Stomach smooth muscle (tissue), 2 donors: Measurements from ENCODE around the gene PRKCH.

Experiments used
- H3K27ac ChIP-seq: one replicate; pipeline ENCODE4 v1.7.0; 2013; ENCODE audit warnings: mild to moderate bottlenecking, low read length, inconsistent platforms
- H3K27me3 ChIP-seq, 2 donors: one replicate each; pipeline ENCODE4 v1.7.0; 2013; ENCODE audit warnings: low read length in 2 of 2; ENCODE audit not compliant: insufficient read depth in 2 of 2, control insufficient read depth in 1 of 2
- H3K36me3 ChIP-seq, 2 donors: one replicate each; pipeline ENCODE4 v1.7.0; 2013; ENCODE audit warnings: low read length in 2 of 2; ENCODE audit not compliant: control insufficient read depth in 2 of 2, insufficient read depth in 2 of 2
- H3K4me1 ChIP-seq: one replicate; pipeline ENCODE4 v1.7.0; 2013; ENCODE audit warnings: low read length; ENCODE audit not compliant: control insufficient read depth, insufficient read depth
- H3K4me3 ChIP-seq, 2 donors: one replicate each; pipeline ENCODE4 v1.7.0; 2013; ENCODE audit warnings: low read length in 2 of 2
- H3K9ac ChIP-seq, 2 donors: one replicate each; pipeline ENCODE4 v1.7.0; 2013; ENCODE audit warnings: low read length in 2 of 2, mild to moderate bottlenecking in 1 of 2
- H3K9me3 ChIP-seq, 2 donors: one replicate each; pipeline ENCODE4 v1.7.0; 2013; ENCODE audit warnings: low read length in 2 of 2; ENCODE audit not compliant: control insufficient read depth in 2 of 2
- donor health status: healthy.
- donor health status: Pancreatic carcinoma.

The PRKCH gene

DNA sequence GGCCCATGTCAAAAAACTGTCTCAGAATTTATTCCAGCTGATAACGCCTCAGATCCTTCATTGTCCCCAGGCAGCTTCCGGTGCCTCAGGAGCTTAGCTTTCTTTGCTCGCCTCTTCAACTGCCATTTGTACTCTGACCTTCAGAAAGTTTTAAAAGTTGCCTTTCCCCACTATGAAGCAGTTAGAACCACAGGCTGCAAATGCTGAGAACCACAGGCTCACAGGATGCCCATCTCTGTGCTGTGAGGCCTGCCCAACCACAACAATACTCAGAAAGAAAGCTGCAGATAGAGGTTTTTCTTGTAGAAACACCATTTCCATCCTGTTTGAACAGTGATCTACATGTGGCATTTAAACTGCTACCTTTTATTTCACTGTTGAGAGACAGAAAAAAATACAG, 131.1 kb downstream of the PRKCH start:
- no peak overlapping the region for H3K9ac ChIP-seq
- H3K27me3 ChIP-seq, result peaks cover 0 to 2% of the 10 kb centered on the region in 2 donors
- no peaks in the 10 kb centered on the region for H3K36me3 ChIP-seq
- no peaks in the 10 kb centered on the region for H3K9me3 ChIP-seq
- no peaks in the 10 kb centered on the region for H3K4me1 ChIP-seq
- H3K27ac ChIP-seq, result no peak overlapping the region
- H3K4me3 ChIP-seq, result no peak overlapping the region

- Histone ChIP-seq H3K9me3 (no peaks in the 10 kb centered on the region), H3K36me3 (no peaks in the 10 kb centered on the region), H3K4me1 (no peaks in the 10 kb centered on the region), H3K27me3 (peaks cover 0 to 2% of the 10 kb centered on the region in 2 donors), H3K4me3 (no peak overlapping the region), H3K9ac (no peak overlapping the region), H3K27ac (no peak overlapping the region)
Measured at GRCh38 chr14:61453103-61453767, 131.9 kb downstream of the PRKCH start.

DNA sequence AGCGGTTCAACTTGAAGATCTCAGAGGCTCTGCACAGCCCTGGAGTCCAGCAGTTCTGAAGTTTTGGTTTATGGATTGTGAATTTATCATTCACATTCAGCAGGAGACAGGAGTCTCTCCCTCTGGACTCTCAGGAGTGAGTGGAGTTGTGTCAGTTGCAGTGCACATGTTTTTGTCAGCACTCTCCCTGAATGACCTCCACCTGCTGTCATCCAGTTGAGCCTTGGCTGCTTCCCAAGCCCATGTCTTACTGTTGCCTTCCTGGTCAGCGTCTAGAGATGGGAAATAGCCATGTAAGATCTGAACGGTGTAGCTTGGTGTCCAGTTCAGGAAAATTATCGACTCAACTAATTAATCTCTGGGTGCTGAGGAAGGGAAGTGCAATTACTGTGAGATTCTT, 133.2 kb downstream of the PRKCH start:
- H3K27ac ChIP-seq, result no peak overlapping the region
- H3K9me3 ChIP-seq, result no peaks in the 10 kb centered on the region
- H3K9ac ChIP-seq, result no peak overlapping the region
- H3K4me1 ChIP-seq, result no peaks in the 10 kb centered on the region
- H3K36me3 ChIP-seq, result no peaks in the 10 kb centered on the region
- H3K27me3 ChIP-seq, result peaks cover 0 to 2% of the 10 kb centered on the region in 2 donors
- no peak overlapping the region for H3K4me3 ChIP-seq

DNA sequence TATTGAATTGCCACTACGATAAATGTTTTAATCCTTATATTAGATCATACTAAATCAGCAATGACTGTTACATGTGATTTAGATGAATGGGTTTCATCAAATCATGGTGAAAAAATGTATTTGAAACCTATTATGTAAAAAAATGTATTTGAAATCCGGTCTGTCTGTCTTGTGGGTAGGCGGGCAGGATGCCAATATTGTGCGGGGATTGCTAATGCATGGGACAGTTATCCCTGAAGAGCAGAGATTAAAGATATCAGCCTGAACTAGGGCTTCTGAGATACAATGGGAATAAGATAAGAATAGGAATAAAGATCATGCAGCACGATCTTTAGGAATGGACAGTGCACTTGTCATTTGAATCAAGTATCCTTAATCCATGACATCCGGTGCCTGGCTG, 134.0 kb downstream of the PRKCH start:
- H3K27ac ChIP-seq, result no peak overlapping the region
- H3K9ac ChIP-seq, result no peak overlapping the region
- H3K36me3 ChIP-seq, result no peaks in the 10 kb centered on the region

GRCh38 chr14:61456720-61457119, 135.3 kb downstream of the PRKCH start:
- H3K27me3 ChIP-seq, result no peaks in the 10 kb centered on the region
- H3K36me3 ChIP-seq, result no peaks in the 10 kb centered on the region
- no peak overlapping the region for H3K9ac ChIP-seq
- no peaks in the 10 kb centered on the region for H3K9me3 ChIP-seq
- no peak overlapping the region for H3K4me3 ChIP-seq
- no peaks in the 10 kb centered on the region for H3K4me1 ChIP-seq
- H3K27ac ChIP-seq, result no peak overlapping the region

More for the DNA sequence above, 134.0 kb downstream of the PRKCH start:
- Histone ChIP-seq H3K9me3 (no peaks in the 10 kb centered on the region), H3K27me3 (peaks cover 0 to 2% of the 10 kb centered on the region in 2 donors), H3K4me3 (no peak overlapping the region), H3K4me1 (no peaks in the 10 kb centered on the region)

DNA sequence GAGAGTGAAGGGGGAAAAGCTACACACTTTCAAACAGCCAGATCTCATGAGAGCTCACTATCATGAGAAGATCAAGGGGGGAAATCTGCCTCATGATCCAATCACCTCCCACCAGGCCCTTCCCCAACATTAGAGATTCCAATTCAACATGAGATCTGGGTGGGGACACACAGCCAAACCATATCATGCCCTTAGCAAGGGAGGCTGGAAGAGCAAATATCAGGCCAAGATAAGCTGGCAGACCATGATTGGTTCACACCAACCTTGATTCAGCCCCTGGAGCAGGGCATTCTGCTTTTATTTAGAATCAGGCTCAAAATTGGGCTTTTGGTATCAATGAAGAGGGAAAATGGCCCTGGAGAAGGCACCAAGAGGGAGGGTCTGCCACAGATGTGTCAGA, 137.4 kb downstream of the PRKCH start:
- H3K4me1 ChIP-seq, result no peaks in the 10 kb centered on the region
- H3K36me3 ChIP-seq, result no peaks in the 10 kb centered on the region
- H3K27me3 ChIP-seq, result no peaks in the 10 kb centered on the region
- no peak overlapping the region for H3K27ac ChIP-seq
- H3K9me3 ChIP-seq, result no peaks in the 10 kb centered on the region
- no peak overlapping the region for H3K9ac ChIP-seq
- no peak overlapping the region for H3K4me3 ChIP-seq

DNA sequence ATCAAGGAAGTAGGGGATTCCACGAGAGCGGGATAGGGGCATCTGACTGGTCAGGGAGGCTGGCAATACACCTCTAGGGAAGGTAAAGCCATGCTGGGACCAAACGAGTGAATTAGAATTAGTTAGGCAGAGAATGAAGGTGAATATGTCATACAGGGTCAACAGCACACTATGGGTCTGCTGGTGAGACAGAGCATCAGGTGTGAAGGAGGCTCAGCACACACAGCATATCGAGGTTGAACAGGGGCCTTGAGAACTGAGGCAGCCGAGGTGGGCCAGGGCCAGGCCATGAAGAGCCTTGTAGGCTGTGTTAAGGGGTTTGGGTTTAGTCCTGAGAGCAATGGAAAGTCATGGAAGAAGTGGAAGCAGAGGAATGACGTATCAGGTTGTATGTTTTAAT, 137.8 kb downstream of the PRKCH start:
- H3K4me1 ChIP-seq, result no peaks in the 10 kb centered on the region
- no peak overlapping the region for H3K9ac ChIP-seq
- no peaks in the 10 kb centered on the region for H3K9me3 ChIP-seq
- H3K4me3 ChIP-seq, result no peak overlapping the region
- H3K27me3 ChIP-seq, result no peaks in the 10 kb centered on the region
- H3K36me3 ChIP-seq, result no peaks in the 10 kb centered on the region
- no peak overlapping the region for H3K27ac ChIP-seq

DNA sequence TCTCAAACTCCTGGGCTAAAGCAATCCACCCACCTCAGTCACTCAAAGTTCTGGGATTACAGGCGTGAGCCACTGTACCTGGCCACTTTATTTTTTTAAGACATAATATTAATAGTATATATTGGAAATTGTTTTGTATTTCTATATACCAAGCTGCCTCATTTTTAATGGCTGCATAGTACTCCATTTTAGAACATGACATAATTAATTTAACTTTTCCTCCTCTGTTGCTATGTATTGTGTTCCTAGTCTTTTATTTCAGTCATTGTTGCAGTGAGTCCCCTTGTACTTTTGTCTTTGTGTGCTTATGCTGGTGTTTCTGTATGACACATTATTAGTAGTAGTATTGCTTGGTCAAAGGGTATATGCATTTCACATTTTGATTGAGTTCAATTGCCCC, 138.7 kb downstream of the PRKCH start:
- Histone ChIP-seq H3K27ac (no peak overlapping the region), H3K4me1 (no peaks in the 10 kb centered on the region), H3K9me3 (no peaks in the 10 kb centered on the region), H3K27me3 (no peaks in the 10 kb centered on the region), H3K36me3 (no peaks in the 10 kb centered on the region), H3K9ac (no peak overlapping the region), H3K4me3 (no peak overlapping the region)

DNA sequence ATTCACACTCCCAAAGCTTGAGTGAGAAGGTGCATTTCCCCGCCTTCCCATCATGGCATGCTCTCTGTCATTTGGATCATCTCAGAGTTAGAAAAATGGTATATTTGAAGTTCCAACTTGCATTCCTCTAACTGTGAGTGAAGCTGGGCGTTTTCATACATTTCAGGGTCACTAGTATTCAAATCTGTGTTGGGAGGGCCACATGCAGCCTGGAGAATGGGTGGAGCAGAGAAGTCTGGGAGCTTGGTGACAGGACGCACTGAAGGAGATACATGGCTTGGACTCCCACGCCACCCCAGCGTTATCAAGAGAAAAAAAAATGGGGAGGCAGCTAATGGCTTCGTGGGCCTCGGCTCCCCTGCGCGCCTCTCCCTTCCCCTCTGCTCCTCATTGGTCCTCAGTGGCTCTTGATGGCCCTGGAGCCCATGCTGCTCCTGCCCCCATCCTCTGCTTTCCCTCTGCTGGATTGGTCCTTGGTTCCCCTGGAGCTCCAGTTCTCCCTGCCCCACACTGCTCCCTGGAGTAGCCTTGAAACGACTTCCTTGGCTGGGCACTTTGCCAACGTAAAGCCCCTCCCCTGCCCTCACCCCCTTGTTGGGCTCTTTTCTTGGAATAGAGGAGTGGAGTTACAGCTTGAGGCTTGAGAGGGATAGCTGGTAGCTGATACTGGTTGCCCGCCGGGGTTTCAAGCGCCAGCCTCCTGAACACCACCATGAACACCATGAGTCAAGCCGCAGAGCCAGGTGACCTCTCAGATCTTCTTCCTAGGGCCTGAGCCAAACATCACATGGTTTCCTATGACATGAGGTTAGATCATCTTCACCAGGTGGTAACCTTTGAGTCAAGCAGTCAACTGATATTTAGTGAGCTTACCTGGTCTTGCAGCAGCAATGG, 139.6 kb downstream of the PRKCH start:
- no peaks in the 10 kb centered on the region for H3K36me3 ChIP-seq
- no peaks in the 10 kb centered on the region for H3K9me3 ChIP-seq
- no peak overlapping the region for H3K9ac ChIP-seq
- H3K4me3 ChIP-seq, result no peak overlapping the region
- H3K4me1 ChIP-seq, result no peaks in the 10 kb centered on the region
- H3K27me3 ChIP-seq, result no peaks in the 10 kb centered on the region
- H3K27ac ChIP-seq, result no peak overlapping the region

GRCh38 chr14:61461808-61462275, 140.5 kb downstream of the PRKCH start:
- Histone ChIP-seq H3K27ac (no peak overlapping the region), H3K4me3 (no peak overlapping the region), H3K36me3 (no peaks in the 10 kb centered on the region), H3K4me1 (no peaks in the 10 kb centered on the region), H3K9me3 (no peaks in the 10 kb centered on the region), H3K27me3 (no peaks in the 10 kb centered on the region), H3K9ac (no peak overlapping the region)
